ENCODE results near the gene KLHL22. TPM values are rescaled to one million over a fixed set of nuclear protein-coding genes. Genes with fewer than 3 reads are reported as not detected.
"Not testable (repeated sequence)": the region's sequence is repeated elsewhere in the genome, so short reads cannot be mapped to it uniquely, and the experiment has no call there.

The KLHL22 gene
- total RNA-seq: 10 to 100 TPM; 13.9 to 14.8 TPM

- ChIA-PET CTCF (interaction anchor here (1.4 kb wide), 1 partner anchor 69 kb away, joined by 5 read pairs; no protein-coding TSS in a partner anchor), POLR2A (interaction anchor here (1.0 to 1.4 kb wide), 3 partner anchors 13 to 31 kb away, joined by 3 to 11 read pairs (median 4); partner anchors contain the start of gene MED15)
Observed at GRCh38 chr22:20494978-20495860, at the start of gene KLHL22. TSS of gene KLHL22 (minus strand) at chr22:20495795. CDS start at chr22:20489211, 6,584 bp downstream.

- POLR2A ChIA-PET, CTCF ChIA-PET: not testable (repeated sequence)
Observed at GRCh38 chr22:20545318-20545634, 49.7 kb upstream of the KLHL22 start.

- POLR2A ChIA-PET: no interaction called here
Observed at GRCh38 chr22:20542736-20543135, 47.1 kb upstream of the KLHL22 start.

GRCh38 chr22:20542055-20542454, 46.5 kb upstream of the KLHL22 start:
- CTCF ChIA-PET: no interaction called here
- POLR2A ChIA-PET: no interaction called here

More at GRCh38 chr22:20542736-20543135, 47.1 kb upstream of the KLHL22 start:
- CTCF ChIA-PET: no interaction called here

- CTCF ChIA-PET: interaction anchor here (1.1 to 1.6 kb wide), 3 partner anchors 12 to 35 kb away, joined by 3 read pairs; no protein-coding TSS in a partner anchor
- POLR2A ChIA-PET: not testable (repeated sequence)
Observed at GRCh38 chr22:20538875-20539274, 43.3 kb upstream of the KLHL22 start.

GRCh38 chr22:20537983-20538382, 42.4 kb upstream of the KLHL22 start:
- ChIA-PET CTCF (interaction anchor here (1.1 to 1.6 kb wide), 4 partner anchors 10 to 36 kb away, joined by 3 read pairs; no protein-coding TSS in a partner anchor), POLR2A (interaction anchor here (0.6 kb wide), 1 partner anchor 165 kb away, joined by 5 read pairs; no protein-coding TSS in a partner anchor)

- POLR2A ChIA-PET: interaction anchor here (0.6 kb wide), 1 partner anchor 165 kb away, joined by 5 read pairs; no protein-coding TSS in a partner anchor
- CTCF ChIA-PET: interaction anchor here (1.4 to 1.6 kb wide), 2 partner anchors 9 to 11 kb away, joined by 3 read pairs; no protein-coding TSS in a partner anchor
Observed at GRCh38 chr22:20537325-20537756, 41.7 kb upstream of the KLHL22 start.

GRCh38 chr22:20536590-20537324, 41.2 kb upstream of the KLHL22 start:
- ChIA-PET CTCF (interaction anchor here (1.4 kb wide), 1 partner anchor 9 kb away, joined by 3 read pairs; no protein-coding TSS in a partner anchor), POLR2A (no interaction called here)

GRCh38 chr22:20533879-20534265, 38.3 kb upstream of the KLHL22 start:
- ChIA-PET POLR2A (interaction anchor here (0.9 kb wide), 1 partner anchor 16 kb away, joined by 3 read pairs; no protein-coding TSS in a partner anchor), CTCF (interaction anchor here (1.1 to 2.3 kb wide), 2 partner anchors 14 to 32 kb away, joined by 3 to 7 read pairs; no protein-coding TSS in a partner anchor)

GRCh38 chr22:20533095-20533878, 37.7 kb upstream of the KLHL22 start:
- CTCF ChIA-PET: interaction anchor here (1.1 to 2.3 kb wide), 2 partner anchors 15 to 33 kb away, joined by 3 to 7 read pairs; no protein-coding TSS in a partner anchor
- POLR2A ChIA-PET: interaction anchor here (0.9 kb wide), 1 partner anchor 15 kb away, joined by 3 read pairs; no protein-coding TSS in a partner anchor

GRCh38 chr22:20532256-20532993, 36.8 kb upstream of the KLHL22 start:
- ChIA-PET CTCF (interaction anchor here (2.3 kb wide), 1 partner anchor 34 kb away, joined by 7 read pairs; no protein-coding TSS in a partner anchor), POLR2A (no interaction called here)

- ChIA-PET CTCF (interaction anchor here (0.9 kb wide), 1 partner anchor 24 kb away, joined by 3 read pairs; the partner anchor contains the start of gene MED15), POLR2A (no interaction called here)
Observed at GRCh38 chr22:20531404-20532201, 36.0 kb upstream of the KLHL22 start.

GRCh38 chr22:20531154-20531403, 35.5 kb upstream of the KLHL22 start:
- ChIA-PET CTCF (interaction anchor here (0.9 to 1.1 kb wide), 2 partner anchors 18 to 23 kb away, joined by 3 to 4 read pairs; partner anchors contain the start of gene MED15), POLR2A (no interaction called here)

- CTCF ChIA-PET: interaction anchor here (0.9 to 1.1 kb wide), 2 partner anchors 18 to 23 kb away, joined by 3 to 4 read pairs; partner anchors contain the start of gene MED15
- POLR2A ChIA-PET: interaction anchor here (0.7 kb wide), 1 partner anchor 19 kb away, joined by 6 read pairs; no protein-coding TSS in a partner anchor
Observed at GRCh38 chr22:20530368-20531153, 35.0 kb upstream of the KLHL22 start.

GRCh38 chr22:20528405-20528978, 32.9 kb upstream of the KLHL22 start:
- POLR2A ChIA-PET: no interaction called here
- CTCF ChIA-PET: interaction anchor here (0.7 to 2.8 kb wide), 4 partner anchors 9 to 83 kb away, joined by 3 to 11 read pairs (median 6); partner anchors contain the start of gene MED15
